ENCODE measurements around the gene EEF1AKMT4. TPM values are rescaled to one million over a fixed set of nuclear protein-coding genes. Genes with fewer than 3 reads are reported as not detected.

EEF1AKMT4 gene
- total and polyA plus RNA-seq, 2 of the 4 experiments (the other 2 are of a cell fraction), result 2.9 to 3.6 TPM

DNA sequence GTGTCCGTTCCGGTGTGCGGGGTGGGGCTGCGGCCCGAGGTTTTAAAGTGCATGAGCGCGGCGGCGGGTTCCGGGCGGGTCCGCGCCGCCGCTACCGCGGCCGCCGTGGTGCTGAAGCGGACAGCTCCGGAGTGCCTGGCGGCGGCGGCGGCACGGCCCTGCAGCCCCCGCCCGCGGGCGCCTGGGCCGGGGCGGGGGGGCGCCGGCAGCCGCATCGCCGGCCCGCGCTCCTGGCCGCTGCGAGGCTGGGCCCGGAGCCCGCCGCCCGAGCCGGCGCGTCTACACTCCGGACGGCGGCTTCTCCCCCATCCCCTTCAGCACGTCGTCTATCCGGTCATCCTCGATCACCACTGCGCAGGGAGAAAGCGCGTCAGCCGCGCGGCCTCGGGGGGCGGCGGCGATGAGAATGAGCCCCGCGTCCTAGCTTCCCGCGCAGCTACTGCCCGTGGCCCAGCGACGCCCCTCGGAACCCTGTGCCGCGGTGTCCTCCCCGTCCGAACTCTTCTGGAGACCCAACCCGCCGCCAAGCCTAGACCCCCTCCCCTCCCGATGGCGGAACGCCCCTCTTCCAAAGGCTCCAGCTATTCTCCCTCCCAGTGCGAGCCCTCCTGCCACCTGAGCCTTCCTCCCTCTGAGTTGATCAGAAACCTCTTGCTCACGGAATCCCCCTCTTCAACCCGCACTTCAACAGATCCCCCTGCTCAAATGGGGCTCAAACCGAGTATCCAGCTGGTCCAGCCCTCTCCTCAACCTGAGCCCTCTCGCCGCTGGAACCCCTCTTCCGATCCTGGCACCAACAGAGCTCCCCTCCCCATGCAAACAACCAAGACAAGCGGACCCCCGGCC is 10.6 kb downstream of the EEF1AKMT4 start:
- Histone ChIP-seq H3K27me3 (ENCODE audit: control insufficient read depth, insufficient read depth, low read length) (peaks cover 33% of the 10 kb centered on the region), H3K14ac (replicated peaks; ENCODE audit: low read depth, low read length) (no peak overlapping the region), H2BK15ac (ENCODE audit: low read depth, low read length) (no peak overlapping the region), H3K9me1 (ENCODE audit: insufficient read depth, low read length) (no peaks in the 10 kb centered on the region), H3K27ac (ENCODE audit: insufficient read depth, low read length) (no peak overlapping the region), H2BK120ac (ENCODE audit: low read depth, low read length) (no peak overlapping the region), H3K4me1 (ENCODE audit: control insufficient read depth, insufficient read depth, low read length) (peaks cover 2% of the 10 kb centered on the region; the same call in 1 of the 2 replicates), H4K8ac (ENCODE audit: low read depth in 2 of 2, low read length in 2 of 2) (no peak overlapping the region), H3K36me3 (ENCODE audit: control insufficient read depth, insufficient read depth, low read length) (0 out of 2 replicates have a peak, but pooled peaks cover 2% of the 10 kb centered on the region), H3K18ac (ENCODE audit: low read depth, low read length) (no peak overlapping the region), H3K9me3 (ENCODE audit: control insufficient read depth, insufficient read depth, low read length) (no peaks in the 10 kb centered on the region), H4K5ac (ENCODE audit: low read depth, low read length) (no peak overlapping the region), H3K23ac (ENCODE audit: low read depth, low read length) (peak overlapping the region; percentile 82; the same call in 1 of the 2 replicates), H2AK9ac (replicated peaks; ENCODE audit: low read depth, low read length, poor library complexity) (no peak overlapping the region), H3K9ac (ENCODE audit: low read depth, low read length) (no peak overlapping the region), H4K20me1 (ENCODE audit: insufficient read depth, low read length) (peaks cover 8% of the 10 kb centered on the region), H3K4me3 (ENCODE audit: insufficient read depth, low read depth, low read length) (peak overlapping the region; percentile 31), H4K91ac (ENCODE audit: insufficient read depth, low read depth, low read length) (no peak overlapping the region), H2AK5ac (ENCODE audit: low read depth, low read length) (no peak overlapping the region), H3K4me2 (ENCODE audit: low read depth, low read length) (peak overlapping the region; percentile 72), H2BK20ac (ENCODE audit: low read depth, low read length) (no peak overlapping the region), H3K79me1 (ENCODE audit: low read depth in 1 of 2, low read length in 2 of 2) (no peaks in the 10 kb centered on the region), H2BK5ac (ENCODE audit: low read depth, low read length, poor library complexity, severe bottlenecking) (no peak overlapping the region), H2AFZ (replicated peaks; ENCODE audit: low read length, poor library complexity) (peak overlapping the region; percentile 58), H3K4ac (ENCODE audit: low read depth, low read length) (no peak overlapping the region), H3K56ac (ENCODE audit: extremely low read depth, insufficient read depth, low read length) (no peak overlapping the region)
- POLR2A ChIA-PET (ENCODE audit: unreplicated experiment), result no interaction called here
- WGBS, 2 experiments (ENCODE audit: extremely low coverage in 2 of 2, insufficient read length in 1 of 2), result 1% methylated on average over 58 of the region's 91 CpGs; no CpG with 5 or more reads in 1 of the 2 experiments
- intact Hi-C loops (cut with micrococcal nuclease) (loop anchor here (10.0 kb wide), 1 partner anchor 245 kb away; the partner anchor contains the start of gene ABCC5), dilution Hi-C loops (cut with HindIII; ENCODE audit: low sequenced_read_pairs, unreplicated experiment) (no loop called here), in situ Hi-C loops (cut with MboI; ENCODE audit: low sequenced_read_pairs) (loop anchor here (10.0 to 25.0 kb wide), 2 partner anchors 365 to 798 kb away; no protein-coding TSS in a partner anchor)
- CTCF ChIA-PET, result interaction anchor here (1.1 kb wide), 1 partner anchor 365 kb away, joined by 3 read pairs; no protein-coding TSS in a partner anchor
- no TSS peak for BruUV-seq (replicated peaks)
- ATAC-seq (ENCODE audit: low read depth), result peak; percentile 77
- DNase-seq, result peak; percentile 17
- TF ChIP-seq CHD1 (IDR thresholded peaks at IDR 0.05; ENCODE audit: low read depth, low read length) (no peak), MAZ (IDR thresholded peaks at IDR 0.05; ENCODE audit: borderline replicate concordance, low read depth, low read length) (peak; percentile 85), NFE2L2 (IDR thresholded peaks at IDR 0.05; ENCODE audit: low read depth, low read length) (no peak), MXI1 (IDR thresholded peaks at IDR 0.05; ENCODE audit: borderline replicate concordance, low read depth, low read length) (peak; percentile 70; the same call in 1 of the 2 replicates)

All from IMR-90 (cell line).